Heart right ventricle (tissue), 16 donors: ENCODE measurements around the gene KMT2B. TPM values are rescaled to one million over a fixed set of nuclear protein-coding genes. Genes with fewer than 3 reads are reported as not detected.

ENCODE experiments used
- ATAC-seq, 8 donors: fragments of 200-7000 bp; cut with Tn5 transposase; one replicate each; pipeline ENCODE4 v1.9.1; 2020; ENCODE audit warnings: mild to moderate bottlenecking in 8 of 8, moderate library complexity in 8 of 8, moderate number of reproducible peaks in 1 of 8
- DNase-seq, 2 donors: peaks; one replicate each; pipeline ENCODE4 v3.0.0-alpha.2; 2020
- H3K27ac ChIP-seq, 10 donors: fragments of 200-600 bp; sonication (generic) in 2 of 10; one replicate each; pipeline versions ENCODE4 v1.5.0 to v1.8.0; 2020 to 2022; ENCODE audit warnings: mild to moderate bottlenecking in 3 of 10
- H3K27me3 ChIP-seq, 7 donors: fragments of 200-600 bp; one replicate each; pipeline ENCODE4 v1.8.0; 2021 to 2022; ENCODE audit warnings: mild to moderate bottlenecking in 2 of 7
- H3K36me3 ChIP-seq, 9 donors: fragments of 200-600 bp; sonication (generic) in 1 of 9; one replicate each; pipeline versions ENCODE4 v1.5.0 to v1.8.0; 2020 to 2022; ENCODE audit warnings: mild to moderate bottlenecking in 2 of 9
- H3K4me1 ChIP-seq, 9 donors: fragments of 200-600 bp; sonication (generic) in 1 of 9; one replicate each; pipeline versions ENCODE4 v1.5.0 to v1.8.0; 2020 to 2022; ENCODE audit warnings: mild to moderate bottlenecking in 4 of 9
- H3K4me3 ChIP-seq, 10 donors: fragments of 200-600 bp; sonication (generic) in 2 of 10; one replicate each; pipeline versions ENCODE4 v1.5.0 to v1.8.0; 2020 to 2022; ENCODE audit warnings: mild to moderate bottlenecking in 7 of 10, moderate library complexity in 2 of 10
- H3K9me3 ChIP-seq, 11 donors: fragments of 200-600 bp in 10 of 11; sonication (generic) in 2 of 11; one replicate each; pipeline versions ENCODE4 v1.5.0 to v1.8.0; 2013 to 2022; ENCODE audit warnings: mild to moderate bottlenecking in 2 of 11, control low read depth in 1 of 11, moderate library complexity in 1 of 11
- WGBS, 2 donors: extraction: QIAGEN DNeasy Blood & Tissue Kit; methylation state at CpG; one replicate each; pipeline ENCODE4 v1.1.7; 2013; ENCODE audit warnings: inconsistent platforms in 1 of 2; 5-methylcytosine and 5-hydroxymethylcytosine counted together
- intact Hi-C, 10 donors: fragments of 100-400 bp; cut with DNase I; formaldehyde crosslinking; loops; one replicate each; pipeline versions ENCODE4 v1.11.1 to v1.14.2; 2022
- polyA plus RNA-seq, 2 donors: library from polyadenylated mRNA; stranded (reverse); fragments of 200-250 nt; gene quantifications; one replicate each; pipeline ENCODE4 v1.2.3, GENCODE V29; 2013
- total RNA-seq, 10 donors: library from RNA; stranded (reverse); fragmentation: NEBNext Ultra II Directional in 3 of 10; extraction: Animal tissue kit (Norgen Biotek cat#: 25700) in 3 of 10; gene quantifications; one replicate each; pipeline versions ENCODE4 v1.2.1 to v1.2.4, GENCODE V29; 2021 to 2023
- TF ChIP-seq, protein P1 (sequence below), 9 donors: fragments of 200-600 bp; sonication (generic) in 2 of 9; IDR thresholded peaks; one replicate each; pipeline versions ENCODE4 v1.5.0 to v1.8.0; 2021 to 2022; ENCODE audit warnings: antibody characterized with exemption in 9 of 9, mild to moderate bottlenecking in 5 of 9, moderate library complexity in 1 of 9
- donor health status: Arrhythmogenic right ventricular cardiomyopathy.
- donor health status: ischemic (EF 13 %, LVEDD 7.1; RV severe dilation, severe dysfunction).
- donor health status: healthy with polysubstance abuse.
- donor health status: DM: no; HTN: yes; CAD: no.
- donor health status: DM: no; HTN: no; CAD: no.
- donor health status: ischemic (EF 25% LVEDD 6.9; RV normal size, moderate dysfunction).
- donor health status: ischemic (EF 25% LVEDD 5.7; RV mildly dilated, moderate dysfunction).
- donor health status: healthy.
- donor health status: DM: yes; HTN: yes; CAD: no.
- donor health status: Ischemic cardiomyopathy.
- donor health status: ischemic (EF 35%, LVEDD 5.7; RV mildly dilated, moderate dysfunction).
- donor health status: nonischemic (EF 11% LVEDD 7.7; RV severe dilation, severe dysfunction).
- donor health status: DM: yes; HTN: yes; CAD: no.
- donor health status: PGD.
- donor health status: ischemic (EF 29% LVEDD 5.4; RV normal size, mild dysfunction).
- donor health status: nonischemic (EF 23%, LVEDD 6.1; RV moderate dilation, normal function).

KMT2B gene
- total and polyA plus RNA-seq, 12 donors, result 10.8 to 28.7 (median 14.8) TPM

DNA sequence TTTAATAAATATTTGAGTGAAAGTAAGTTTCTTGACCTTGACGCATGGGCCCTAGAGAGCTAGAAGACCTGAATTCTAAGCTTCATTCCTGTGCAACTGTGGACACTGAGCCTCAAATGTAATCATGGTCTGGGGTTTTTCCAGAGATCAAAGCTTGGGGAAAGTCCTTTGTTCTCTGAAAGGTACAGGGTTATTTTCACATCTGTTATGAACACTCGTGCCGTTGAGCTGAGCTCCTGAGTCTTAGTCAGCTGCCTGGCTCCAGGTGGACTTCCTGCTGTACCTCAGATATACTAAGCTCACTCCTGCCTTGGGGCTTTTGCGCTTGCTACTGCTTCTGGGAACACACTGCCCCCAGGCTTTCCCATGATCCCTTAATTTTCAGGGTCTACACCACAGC, 21.0 kb upstream of the KMT2B start:
- TF ChIP-seq, protein P1, sequence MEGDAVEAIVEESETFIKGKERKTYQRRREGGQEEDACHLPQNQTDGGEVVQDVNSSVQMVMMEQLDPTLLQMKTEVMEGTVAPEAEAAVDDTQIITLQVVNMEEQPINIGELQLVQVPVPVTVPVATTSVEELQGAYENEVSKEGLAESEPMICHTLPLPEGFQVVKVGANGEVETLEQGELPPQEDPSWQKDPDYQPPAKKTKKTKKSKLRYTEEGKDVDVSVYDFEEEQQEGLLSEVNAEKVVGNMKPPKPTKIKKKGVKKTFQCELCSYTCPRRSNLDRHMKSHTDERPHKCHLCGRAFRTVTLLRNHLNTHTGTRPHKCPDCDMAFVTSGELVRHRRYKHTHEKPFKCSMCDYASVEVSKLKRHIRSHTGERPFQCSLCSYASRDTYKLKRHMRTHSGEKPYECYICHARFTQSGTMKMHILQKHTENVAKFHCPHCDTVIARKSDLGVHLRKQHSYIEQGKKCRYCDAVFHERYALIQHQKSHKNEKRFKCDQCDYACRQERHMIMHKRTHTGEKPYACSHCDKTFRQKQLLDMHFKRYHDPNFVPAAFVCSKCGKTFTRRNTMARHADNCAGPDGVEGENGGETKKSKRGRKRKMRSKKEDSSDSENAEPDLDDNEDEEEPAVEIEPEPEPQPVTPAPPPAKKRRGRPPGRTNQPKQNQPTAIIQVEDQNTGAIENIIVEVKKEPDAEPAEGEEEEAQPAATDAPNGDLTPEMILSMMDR (IDR thresholded peaks at IDR 0.05), result no peak
- Histone ChIP-seq H3K36me3 (no peaks in the 10 kb centered on the region), H3K27me3 (no peaks in the 10 kb centered on the region), H3K9me3 (no peaks in the 10 kb centered on the region), H3K4me3 (no peak overlapping the region), H3K27ac (no peak overlapping the region), H3K4me1 (peaks cover 0 to 4% (median under 1%) of the 10 kb centered on the region in 9 donors)
- DNase-seq, result no peak
- 75 to 78% methylated on average over 4 of the region's 4 CpGs for WGBS, 2 donors
- no peak for ATAC-seq
- intact Hi-C loops, result loop anchor here in 2 of 10 donors (10.0 kb wide), 1 partner anchor 118 kb away; the partner anchor contains the start of gene PRODH2 (in 2 of the 2)

- TF ChIP-seq, protein P1 (IDR thresholded peaks at IDR 0.05), result no peak
- Histone ChIP-seq H3K9me3 (no peaks in the 10 kb centered on the region), H3K27me3 (peaks cover 0 to 18% (median 10%) of the 10 kb centered on the region in 7 donors), H3K4me3 (peak overlapping the region; percentile 33 to 71 (median 59)), H3K4me1 (peaks cover 0 to 16% (median 7%) of the 10 kb centered on the region in 9 donors), H3K36me3 (no peaks in the 10 kb centered on the region), H3K27ac (peak overlapping the region in 4 of 10 donors; percentile 51 to 76 (median 58))
- WGBS, 2 donors, result 0 to 1% methylated on average over 50 of the region's 50 CpGs
- intact Hi-C loops, result loop anchor here in 1 of 10 donors (1.0 kb wide), 1 partner anchor 14 kb away; no protein-coding TSS in a partner anchor
- ATAC-seq (peak; percentile 98 to 100 (median 100)), DNase-seq (peak; percentile 93 to 96)
Observed at GRCh38 chr19:35702223-35703012, 15.4 kb upstream of the KMT2B start.

DNA sequence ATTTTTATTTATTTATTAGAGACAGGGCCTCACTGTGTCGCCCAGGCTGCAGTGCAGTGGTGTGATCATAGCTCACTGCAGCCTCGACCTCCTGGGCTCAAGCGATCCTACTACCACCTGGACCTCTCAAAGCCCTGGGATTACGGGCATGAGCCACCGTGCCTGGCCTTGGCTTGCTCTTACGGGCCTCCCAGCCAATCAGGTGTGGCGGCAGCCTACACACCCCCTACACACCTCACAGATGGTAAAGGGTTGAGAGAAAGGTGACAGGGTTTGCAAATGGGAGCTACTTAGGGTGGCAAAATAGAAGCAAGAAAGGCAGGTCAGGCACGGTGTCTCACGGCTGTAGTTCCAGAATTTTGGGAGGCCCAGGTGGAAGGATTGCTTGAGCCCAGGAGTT, 14.5 kb upstream of the KMT2B start:
- TF ChIP-seq, protein P1 (IDR thresholded peaks at IDR 0.05), result no peak
- intact Hi-C loops, result no loop called here
- ATAC-seq (no peak), DNase-seq (no peak)
- Histone ChIP-seq H3K36me3 (no peaks in the 10 kb centered on the region), H3K4me3 (peak overlapping the region in 6 of 10 donors; percentile 37 to 70 (median 58)), H3K9me3 (no peaks in the 10 kb centered on the region), H3K27me3 (peaks cover 0 to 18% (median 10%) of the 10 kb centered on the region in 7 donors), H3K4me1 (peaks cover 0 to 16% (median 7%) of the 10 kb centered on the region in 9 donors), H3K27ac (no peak overlapping the region)
- WGBS, 2 donors, result 51 to 53% methylated on average over 9 of the region's 9 CpGs

DNA sequence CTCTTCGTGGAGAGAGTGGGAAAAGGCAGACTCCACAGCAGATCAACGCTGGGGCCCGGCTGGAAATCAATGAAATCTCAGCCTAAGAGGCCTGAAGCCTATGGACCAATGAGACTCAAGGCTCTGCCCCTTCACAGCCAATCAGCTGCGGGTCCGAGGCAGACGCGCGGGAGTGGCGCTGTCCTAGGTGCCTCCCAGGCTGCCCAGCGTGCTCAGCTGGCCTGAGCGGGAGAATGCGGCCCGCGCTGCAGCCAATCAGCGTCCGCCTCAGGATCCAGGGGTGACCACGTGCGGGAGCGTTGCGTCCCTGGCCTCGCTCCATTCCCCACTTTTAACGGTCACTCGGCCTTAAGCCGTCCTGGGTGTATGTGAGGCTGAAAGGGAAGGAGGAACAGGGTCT, 13.6 kb upstream of the KMT2B start, which contains the start of gene ZBTB32:
ZBTB32 (plus strand) TSS at position 341 of the 400 bp plus-strand sequence. CDS start 10,069 bp downstream, outside the sequence.
- Histone ChIP-seq H3K27me3 (peaks cover 0 to 23% (median 10%) of the 10 kb centered on the region in 7 donors), H3K4me3 (peak within 1 kb of the TSS in 1 of 10 donors; percentile 65), H3K27ac (no peak within 1 kb of the TSS), H3K9me3 (no peaks in the 10 kb centered on the region), H3K36me3 (no peaks in the 10 kb centered on the region), H3K4me1 (peaks cover 0 to 16% (median 7%) of the 10 kb centered on the region in 9 donors)
- intact Hi-C loops, result no loop called here
- 20 to 22% methylated on average over 24 of the region's 24 CpGs for WGBS, 2 donors
- TF ChIP-seq, protein P1 (IDR thresholded peaks at IDR 0.05), result no peak
- DNase-seq, result no peak
- peak in 3 of 8 donors; percentile 31 to 37 (median 36) for ATAC-seq
